DOHH2 (cell line): ENCODE results near the gene RNF135.

Experiments used
- EZH2phosphoT487 ChIP-seq: fragments of 200-600 bp; sonication (generic); IDR thresholded peaks from 2 replicates; pipeline ENCODE4 v1.6.1; 2017; ENCODE audit warnings: borderline replicate concordance, mild to moderate bottlenecking, antibody characterized with exemption, low read length, moderate library complexity, mixed read lengths
- TF ChIP-seq, protein P1 (sequence below): fragments of 200-600 bp; sonication (generic); IDR thresholded peaks from one replicate; pipeline ENCODE4 v1.5.1; 2014; ENCODE audit warnings: antibody characterized with exemption, mild to moderate bottlenecking, low read depth, low read length; ENCODE audit not compliant: poor library complexity, severe bottlenecking

DNA sequence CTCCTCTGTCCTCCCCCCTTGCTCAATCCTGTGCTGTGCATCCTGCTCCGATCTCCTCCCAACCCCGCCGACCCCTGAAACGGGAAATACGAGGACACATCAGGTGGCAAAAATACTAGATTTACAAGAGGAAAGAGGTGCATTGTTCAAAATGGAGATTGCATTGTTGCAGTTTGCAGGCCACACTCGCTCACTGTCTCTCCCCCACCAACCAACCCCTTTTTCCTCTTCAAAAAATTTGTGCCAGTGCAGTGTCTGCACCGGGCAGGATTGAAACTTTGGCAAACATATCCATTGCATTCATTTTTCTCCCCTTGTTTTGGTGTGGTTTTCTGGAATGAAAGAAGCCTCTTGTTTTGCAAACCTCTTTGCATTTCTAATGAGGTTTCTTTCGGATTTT is 61.0 kb downstream of the RNF135 start:
- TF ChIP-seq, protein P1, sequence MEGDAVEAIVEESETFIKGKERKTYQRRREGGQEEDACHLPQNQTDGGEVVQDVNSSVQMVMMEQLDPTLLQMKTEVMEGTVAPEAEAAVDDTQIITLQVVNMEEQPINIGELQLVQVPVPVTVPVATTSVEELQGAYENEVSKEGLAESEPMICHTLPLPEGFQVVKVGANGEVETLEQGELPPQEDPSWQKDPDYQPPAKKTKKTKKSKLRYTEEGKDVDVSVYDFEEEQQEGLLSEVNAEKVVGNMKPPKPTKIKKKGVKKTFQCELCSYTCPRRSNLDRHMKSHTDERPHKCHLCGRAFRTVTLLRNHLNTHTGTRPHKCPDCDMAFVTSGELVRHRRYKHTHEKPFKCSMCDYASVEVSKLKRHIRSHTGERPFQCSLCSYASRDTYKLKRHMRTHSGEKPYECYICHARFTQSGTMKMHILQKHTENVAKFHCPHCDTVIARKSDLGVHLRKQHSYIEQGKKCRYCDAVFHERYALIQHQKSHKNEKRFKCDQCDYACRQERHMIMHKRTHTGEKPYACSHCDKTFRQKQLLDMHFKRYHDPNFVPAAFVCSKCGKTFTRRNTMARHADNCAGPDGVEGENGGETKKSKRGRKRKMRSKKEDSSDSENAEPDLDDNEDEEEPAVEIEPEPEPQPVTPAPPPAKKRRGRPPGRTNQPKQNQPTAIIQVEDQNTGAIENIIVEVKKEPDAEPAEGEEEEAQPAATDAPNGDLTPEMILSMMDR, result no peak
- no peak for TF ChIP-seq EZH2phosphoT487
